RWPE2 (cell line): ENCODE results near the gene UQCRC2.

Experiments used
- ATAC-seq: fragments of 200-7000 bp; cut with Tn5 transposase; 3 replicates; pipeline ENCODE4 v1.9.1; 2021; ENCODE audit warnings: low read depth
- DNase-seq: peaks from one replicate; pipeline ENCODE4 v3.0.0-alpha.2; 2020; ENCODE audit warnings: low spot score
- H3K27ac ChIP-seq: fragments of 450-650 bp; 2 replicates; pipeline ENCODE4 v1.5.1; 2017; ENCODE audit warnings: mild to moderate bottlenecking; ENCODE audit not compliant: poor library complexity, severe bottlenecking
- H3K27me3 ChIP-seq: fragments of 250-450 bp; sonication (Bioruptor Pico); 2 replicates; pipeline ENCODE4 v1.5.1; 2021; ENCODE audit warnings: mild to moderate bottlenecking, moderate library complexity; ENCODE audit not compliant: insufficient read depth, poor library complexity, severe bottlenecking
- H3K36me3 ChIP-seq: fragments of 250-450 bp; sonication (Bioruptor Pico); 2 replicates; pipeline ENCODE4 v1.5.1; 2020; ENCODE audit warnings: low read depth, mild to moderate bottlenecking, moderate library complexity
- H3K4me1 ChIP-seq: fragments of 250-450 bp; sonication (Bioruptor Pico); 2 replicates; pipeline ENCODE4 v1.5.1; 2021; ENCODE audit warnings: mild to moderate bottlenecking, moderate library complexity; ENCODE audit not compliant: insufficient read depth, poor library complexity, severe bottlenecking
- H3K4me3 ChIP-seq: fragments of 250-450 bp; sonication (Bioruptor Pico); 2 replicates; pipeline ENCODE4 v1.5.1; 2021; ENCODE audit warnings: mild to moderate bottlenecking, moderate library complexity; ENCODE audit not compliant: severe bottlenecking
- H3K9me3 ChIP-seq: fragments of 250-450 bp; sonication (Bioruptor Pico); 2 replicates; pipeline ENCODE4 v1.5.1; 2021; ENCODE audit warnings: mild to moderate bottlenecking, moderate library complexity; ENCODE audit not compliant: severe bottlenecking
- TF ChIP-seq, protein P1 (sequence below): fragments of 450-650 bp; IDR thresholded peaks from one replicate; pipeline ENCODE4 v1.5.1; 2017; ENCODE audit warnings: mild to moderate bottlenecking, moderate library complexity; ENCODE audit not compliant: poor library complexity, severe bottlenecking

Gene UQCRC2

DNA sequence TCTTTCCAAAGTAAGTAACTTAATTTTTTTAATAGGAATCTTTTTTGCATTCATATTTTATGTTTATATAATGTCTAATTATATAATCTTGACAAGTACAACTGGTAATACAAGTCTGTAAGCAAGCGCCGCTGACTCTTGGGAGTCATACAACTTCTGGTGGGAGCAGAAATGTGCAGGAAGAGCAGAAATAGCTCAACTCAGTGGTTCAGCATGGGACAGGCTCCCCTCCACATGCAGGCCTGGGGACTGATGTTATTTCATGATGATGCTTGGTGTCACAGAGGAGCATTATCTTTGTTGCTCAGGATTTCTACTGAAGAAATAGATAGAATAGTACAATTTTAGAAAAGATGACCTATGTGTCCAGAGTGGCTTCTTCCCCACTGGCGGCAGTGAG lies 10.7 kb downstream of the UQCRC2 start:
- ATAC-seq (no peak), DNase-seq (no peak)
- TF ChIP-seq, protein P1, sequence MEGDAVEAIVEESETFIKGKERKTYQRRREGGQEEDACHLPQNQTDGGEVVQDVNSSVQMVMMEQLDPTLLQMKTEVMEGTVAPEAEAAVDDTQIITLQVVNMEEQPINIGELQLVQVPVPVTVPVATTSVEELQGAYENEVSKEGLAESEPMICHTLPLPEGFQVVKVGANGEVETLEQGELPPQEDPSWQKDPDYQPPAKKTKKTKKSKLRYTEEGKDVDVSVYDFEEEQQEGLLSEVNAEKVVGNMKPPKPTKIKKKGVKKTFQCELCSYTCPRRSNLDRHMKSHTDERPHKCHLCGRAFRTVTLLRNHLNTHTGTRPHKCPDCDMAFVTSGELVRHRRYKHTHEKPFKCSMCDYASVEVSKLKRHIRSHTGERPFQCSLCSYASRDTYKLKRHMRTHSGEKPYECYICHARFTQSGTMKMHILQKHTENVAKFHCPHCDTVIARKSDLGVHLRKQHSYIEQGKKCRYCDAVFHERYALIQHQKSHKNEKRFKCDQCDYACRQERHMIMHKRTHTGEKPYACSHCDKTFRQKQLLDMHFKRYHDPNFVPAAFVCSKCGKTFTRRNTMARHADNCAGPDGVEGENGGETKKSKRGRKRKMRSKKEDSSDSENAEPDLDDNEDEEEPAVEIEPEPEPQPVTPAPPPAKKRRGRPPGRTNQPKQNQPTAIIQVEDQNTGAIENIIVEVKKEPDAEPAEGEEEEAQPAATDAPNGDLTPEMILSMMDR, result no peak
- Histone ChIP-seq H3K27me3 (no peaks in the 10 kb centered on the region), H3K36me3 (peaks cover 97% of the 10 kb centered on the region), H3K4me3 (no peak overlapping the region), H3K27ac (no peak overlapping the region), H3K9me3 (no peaks in the 10 kb centered on the region), H3K4me1 (no peaks in the 10 kb centered on the region)

DNA sequence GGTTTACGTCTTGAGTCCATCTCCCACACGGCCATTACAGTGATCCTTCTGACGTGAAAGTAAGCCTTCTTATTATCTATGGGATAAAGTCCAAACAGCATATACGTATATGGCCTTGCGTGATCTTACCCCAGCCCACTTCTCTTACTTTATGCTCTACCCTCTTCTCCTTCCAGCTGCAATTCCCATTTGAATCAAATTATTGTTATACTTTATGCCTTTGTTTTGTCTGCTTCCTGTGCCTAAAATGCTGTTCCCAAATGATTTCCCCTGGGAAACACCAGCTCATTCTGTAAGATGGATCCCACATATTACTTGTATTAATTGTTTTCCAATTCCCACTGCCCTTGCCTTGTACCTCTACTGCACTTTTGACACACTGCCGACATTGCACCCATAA lies 11.2 kb downstream of the UQCRC2 start:
- TF ChIP-seq, protein P1, result no peak
- no peak overlapping the region for H3K4me3 ChIP-seq
- H3K9me3 ChIP-seq, result no peaks in the 10 kb centered on the region
- no peak for ATAC-seq
- H3K4me1 ChIP-seq, result no peaks in the 10 kb centered on the region
- H3K27me3 ChIP-seq, result no peaks in the 10 kb centered on the region
- H3K36me3 ChIP-seq, result peaks cover 97% of the 10 kb centered on the region
- H3K27ac ChIP-seq, result no peak overlapping the region
- DNase-seq, result no peak

DNA sequence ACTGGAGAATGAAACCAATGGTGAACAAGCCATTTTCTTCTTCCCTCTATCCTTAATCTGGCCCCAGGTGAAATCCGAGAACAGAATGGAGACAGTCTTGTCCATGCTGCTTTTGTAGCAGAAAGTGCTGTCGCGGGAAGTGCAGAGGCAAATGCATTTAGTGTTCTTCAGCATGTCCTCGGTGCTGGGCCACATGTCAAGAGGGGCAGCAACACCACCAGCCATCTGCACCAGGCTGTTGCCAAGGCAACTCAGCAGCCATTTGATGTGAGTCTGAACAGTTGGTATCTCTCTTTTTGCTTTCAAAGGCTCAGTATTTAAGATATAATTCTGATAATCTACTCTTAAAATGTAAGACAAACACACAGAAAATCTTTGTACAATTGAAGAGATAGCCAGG lies 18.7 kb downstream of the UQCRC2 start:
- no peaks in the 10 kb centered on the region for H3K9me3 ChIP-seq
- DNase-seq (no peak), ATAC-seq (no peak)
- no peaks in the 10 kb centered on the region for H3K4me1 ChIP-seq
- H3K27ac ChIP-seq, result no peak overlapping the region
- no peak overlapping the region for H3K4me3 ChIP-seq
- TF ChIP-seq, protein P1, result no peak
- no peaks in the 10 kb centered on the region for H3K27me3 ChIP-seq
- peaks cover 100% of the 10 kb centered on the region for H3K36me3 ChIP-seq

DNA sequence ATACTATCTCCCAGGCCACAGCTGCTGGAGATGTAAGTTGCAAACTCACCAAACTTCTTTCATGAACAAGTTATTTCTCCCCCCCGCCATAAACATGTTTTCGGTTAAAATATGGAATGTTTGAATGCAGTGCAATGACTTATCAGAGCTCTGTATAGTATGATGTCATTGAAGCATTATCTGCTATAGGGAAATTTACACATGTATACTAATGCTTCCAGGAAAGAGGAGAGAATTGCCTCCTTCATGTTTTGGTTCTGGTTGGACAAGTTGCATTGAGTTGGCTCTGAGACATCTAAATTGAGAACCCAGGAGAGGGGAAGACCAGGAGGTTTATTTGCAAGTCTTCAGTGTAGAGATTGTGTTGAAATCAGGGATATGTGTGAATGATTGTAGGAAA lies 20.8 kb downstream of the UQCRC2 start:
- no peak for ATAC-seq
- Histone ChIP-seq H3K4me1 (no peaks in the 10 kb centered on the region), H3K36me3 (peaks cover 99% of the 10 kb centered on the region), H3K9me3 (no peaks in the 10 kb centered on the region), H3K27ac (no peak overlapping the region), H3K4me3 (no peak overlapping the region), H3K27me3 (no peaks in the 10 kb centered on the region)
- TF ChIP-seq, protein P1, result no peak
- no peak for DNase-seq

DNA sequence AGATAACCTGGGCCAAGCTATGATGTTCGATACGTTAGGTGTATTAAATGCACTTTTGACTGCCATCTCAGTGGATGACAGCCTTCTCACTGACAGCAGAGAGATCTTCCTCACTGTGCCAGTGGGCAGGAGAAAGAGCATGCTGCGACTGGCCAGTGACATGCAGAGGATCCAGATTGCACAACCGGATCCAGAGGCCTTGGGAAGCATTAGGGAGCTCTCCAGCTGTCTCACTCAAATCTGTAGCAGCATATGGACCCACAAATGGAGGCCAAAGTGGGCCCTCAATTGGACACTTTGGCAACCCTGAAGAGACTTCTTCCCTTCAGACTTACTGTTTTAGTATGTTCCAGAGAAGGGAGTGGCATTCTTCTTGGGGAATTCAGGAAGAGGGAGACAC lies 26.9 kb downstream of the UQCRC2 start:
- no peaks in the 10 kb centered on the region for H3K27me3 ChIP-seq
- H3K9me3 ChIP-seq, result no peaks in the 10 kb centered on the region
- peaks cover 90% of the 10 kb centered on the region for H3K36me3 ChIP-seq
- H3K4me1 ChIP-seq, result no peaks in the 10 kb centered on the region
- TF ChIP-seq, protein P1, result no peak
- no peak for DNase-seq
- ATAC-seq, result no peak; the same call in 2 of the 3 replicates
- no peak overlapping the region for H3K4me3 ChIP-seq
- H3K27ac ChIP-seq, result no peak overlapping the region
